Tibial artery (tissue), 4 donors: ENCODE data around the gene ASPSCR1.

Experiments
- DNase-seq, 2 donors: peaks; one replicate each; pipeline ENCODE4 v3.0.0-alpha.2; 2019
- H3K27ac ChIP-seq, 2 donors: fragments of 200-600 bp; sonication (generic) in 1 of 2; 1 replicate in 1 of 2; 2 replicates in 1 of 2; pipeline ENCODE4 v1.5.1; 2018 to 2019; ENCODE audit warnings: mild to moderate bottlenecking in 1 of 2
- H3K27me3 ChIP-seq, 2 donors: fragments of 200-600 bp; sonication (generic) in 1 of 2; one replicate each; pipeline versions ENCODE4 v1.5.1 to v1.6.0; 2016 to 2019
- H3K36me3 ChIP-seq, 3 donors: fragments of 200-600 bp; sonication (generic) in 2 of 3; one replicate each; pipeline ENCODE4 v1.5.1; 2016 to 2019; ENCODE audit warnings: mild to moderate bottlenecking in 2 of 3
- H3K4me1 ChIP-seq, 4 donors: fragments of 200-600 bp; sonication (generic) in 2 of 4; 1 replicate in 3 of 4; 2 replicates in 1 of 4; pipeline ENCODE4 v1.5.1; 2016 to 2019
- H3K4me3 ChIP-seq, 2 donors: fragments of 200-600 bp; sonication (generic) in 1 of 2; 1 replicate in 1 of 2; 2 replicates in 1 of 2; pipeline ENCODE4 v1.5.1; 2018 to 2019; ENCODE audit warnings: mild to moderate bottlenecking in 2 of 2
- H3K9me3 ChIP-seq, 3 donors: fragments of 200-600 bp; sonication (generic) in 1 of 3; one replicate each; pipeline ENCODE4 v1.5.1; 2016 to 2019
- intact Hi-C: fragments of 100-400 bp; cut with DNase I; formaldehyde crosslinking; loops from one replicate; pipeline ENCODE4 v1.15.0; 2023; ENCODE audit warnings: low total_unique reads
- TF ChIP-seq, protein P1 (sequence below), 2 experiments: fragments of 200-600 bp in 1 of 2; fragments of 450-650 bp in 1 of 2; IDR thresholded peaks; one replicate each; pipeline ENCODE4 v1.5.1; 2017 to 2019; ENCODE audit warnings: antibody characterized with exemption in 2 of 2, mild to moderate bottlenecking in 1 of 2, moderate library complexity in 1 of 2

The ASPSCR1 gene

GRCh38 chr17:82053556-82054263 lies 76.3 kb downstream of the ASPSCR1 start:
- Histone ChIP-seq H3K36me3 (peaks cover 34 to 74% (median 63%) of the 10 kb centered on the region in 3 donors), H3K27me3 (no peaks in the 10 kb centered on the region), H3K27ac (no peak overlapping the region), H3K4me1 (peaks cover 6 to 45% (median 30%) of the 10 kb centered on the region in 4 donors), H3K9me3 (no peaks in the 10 kb centered on the region), H3K4me3 (no peak overlapping the region)
- DNase-seq: no peak
- TF ChIP-seq, protein P1, sequence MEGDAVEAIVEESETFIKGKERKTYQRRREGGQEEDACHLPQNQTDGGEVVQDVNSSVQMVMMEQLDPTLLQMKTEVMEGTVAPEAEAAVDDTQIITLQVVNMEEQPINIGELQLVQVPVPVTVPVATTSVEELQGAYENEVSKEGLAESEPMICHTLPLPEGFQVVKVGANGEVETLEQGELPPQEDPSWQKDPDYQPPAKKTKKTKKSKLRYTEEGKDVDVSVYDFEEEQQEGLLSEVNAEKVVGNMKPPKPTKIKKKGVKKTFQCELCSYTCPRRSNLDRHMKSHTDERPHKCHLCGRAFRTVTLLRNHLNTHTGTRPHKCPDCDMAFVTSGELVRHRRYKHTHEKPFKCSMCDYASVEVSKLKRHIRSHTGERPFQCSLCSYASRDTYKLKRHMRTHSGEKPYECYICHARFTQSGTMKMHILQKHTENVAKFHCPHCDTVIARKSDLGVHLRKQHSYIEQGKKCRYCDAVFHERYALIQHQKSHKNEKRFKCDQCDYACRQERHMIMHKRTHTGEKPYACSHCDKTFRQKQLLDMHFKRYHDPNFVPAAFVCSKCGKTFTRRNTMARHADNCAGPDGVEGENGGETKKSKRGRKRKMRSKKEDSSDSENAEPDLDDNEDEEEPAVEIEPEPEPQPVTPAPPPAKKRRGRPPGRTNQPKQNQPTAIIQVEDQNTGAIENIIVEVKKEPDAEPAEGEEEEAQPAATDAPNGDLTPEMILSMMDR (IDR thresholded peaks at IDR 0.05): no peak
- intact Hi-C loops: no loop called here

GRCh38 chr17:82054351-82055022 lies 77.1 kb downstream of the ASPSCR1 start:
- Histone ChIP-seq H3K4me3 (no peak overlapping the region), H3K27me3 (no peaks in the 10 kb centered on the region), H3K27ac (no peak overlapping the region), H3K4me1 (peaks cover 6 to 43% (median 30%) of the 10 kb centered on the region in 4 donors), H3K36me3 (peaks cover 32 to 74% (median 63%) of the 10 kb centered on the region in 3 donors), H3K9me3 (no peaks in the 10 kb centered on the region)
- TF ChIP-seq, protein P1 (IDR thresholded peaks at IDR 0.05): no peak
- intact Hi-C loops: no loop called here
- DNase-seq: no peak

GRCh38 chr17:82055023-82055964 lies 77.9 kb downstream of the ASPSCR1 start:
- no peaks in the 10 kb centered on the region for H3K27me3 ChIP-seq
- DNase-seq: no peak
- TF ChIP-seq, protein P1 (IDR thresholded peaks at IDR 0.05): no peak

DNA sequence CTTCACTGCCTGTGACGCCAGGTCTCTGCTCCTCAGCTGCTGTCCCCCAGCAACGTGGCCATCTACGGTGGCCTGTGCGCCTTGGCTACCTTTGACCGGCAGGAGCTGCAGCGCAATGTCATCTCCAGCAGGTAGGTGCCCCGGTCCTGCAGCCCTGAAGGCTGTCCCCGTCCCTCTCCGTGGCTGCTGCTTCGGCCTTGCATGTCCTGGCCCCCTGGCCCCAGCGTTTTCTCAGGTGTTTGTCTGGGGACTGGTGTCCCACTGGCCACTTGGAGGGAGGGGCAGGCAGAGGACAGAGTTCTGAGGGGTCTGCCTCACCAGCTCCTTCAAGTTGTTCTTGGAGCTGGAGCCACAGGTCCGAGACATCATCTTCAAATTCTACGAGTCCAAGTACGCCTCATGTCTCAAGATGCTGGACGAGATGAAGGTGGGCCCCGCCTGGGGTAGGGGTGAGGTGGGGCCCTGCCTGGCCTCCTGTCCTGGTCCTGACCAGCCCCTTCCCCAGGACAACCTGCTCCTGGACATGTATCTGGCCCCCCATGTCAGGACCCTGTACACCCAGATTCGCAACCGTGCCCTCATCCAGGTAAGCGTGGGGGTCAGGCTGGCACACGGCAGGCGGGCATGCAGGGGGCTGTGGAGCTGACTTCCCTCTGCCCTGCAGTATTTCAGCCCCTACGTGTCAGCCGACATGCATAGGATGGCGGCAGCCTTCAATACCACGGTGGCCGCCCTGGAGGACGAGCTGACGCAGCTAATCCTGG lies 78.7 kb downstream of the ASPSCR1 start:
- peaks cover 6 to 26% (median 19%) of the 10 kb centered on the region in 4 donors for H3K4me1 ChIP-seq
- intact Hi-C loops: no loop called here
- TF ChIP-seq, protein P1 (IDR thresholded peaks at IDR 0.05): no peak
- H3K27me3 ChIP-seq: no peaks in the 10 kb centered on the region
- no peak overlapping the region for H3K4me3 ChIP-seq
- H3K36me3 ChIP-seq: peaks cover 37 to 81% (median 68%) of the 10 kb centered on the region in 3 donors
- H3K9me3 ChIP-seq: no peaks in the 10 kb centered on the region
- no peak for DNase-seq
- no peak overlapping the region for H3K27ac ChIP-seq

More at GRCh38 chr17:82055023-82055964, 77.9 kb downstream of the ASPSCR1 start:
- intact Hi-C loops: no loop called here
- H3K9me3 ChIP-seq: no peaks in the 10 kb centered on the region
- no peak overlapping the region for H3K27ac ChIP-seq
- H3K4me3 ChIP-seq: no peak overlapping the region
- peaks cover 6 to 34% (median 26%) of the 10 kb centered on the region in 4 donors for H3K4me1 ChIP-seq
- peaks cover 29 to 75% (median 60%) of the 10 kb centered on the region in 3 donors for H3K36me3 ChIP-seq
